Measurements from ENCODE around the gene PPIP5K2.

The PPIP5K2 gene

DNA sequence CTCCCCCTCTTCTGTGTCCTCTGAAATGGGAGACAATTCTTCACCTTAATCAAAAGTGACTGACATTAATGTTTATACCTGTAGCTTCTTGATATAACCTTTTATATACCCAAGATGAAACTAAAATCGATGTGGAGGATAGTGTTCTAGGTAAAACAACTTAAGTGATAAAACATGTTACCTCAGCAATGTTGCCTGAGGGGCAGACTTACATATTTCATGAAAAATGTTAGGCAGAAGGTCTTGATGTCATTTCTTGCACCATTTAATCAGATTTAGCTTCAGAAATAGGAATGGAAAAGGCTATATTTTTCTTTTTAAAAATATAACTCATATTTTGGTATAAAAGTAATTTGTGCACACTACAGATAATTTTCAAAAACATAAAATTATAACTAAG, 115.8 kb downstream of the PPIP5K2 start:
- H3K27ac ChIP-seq, result no peak overlapping the region
- ChIA-PET POLR2A (ENCODE audit: low non-redundant PET) (no interaction called here), CTCF (interaction anchor here (0.6 kb wide), 1 partner anchor 57 kb away, joined by 5 read pairs; no protein-coding TSS in a partner anchor)
- TF ChIP-seq, protein P1, sequence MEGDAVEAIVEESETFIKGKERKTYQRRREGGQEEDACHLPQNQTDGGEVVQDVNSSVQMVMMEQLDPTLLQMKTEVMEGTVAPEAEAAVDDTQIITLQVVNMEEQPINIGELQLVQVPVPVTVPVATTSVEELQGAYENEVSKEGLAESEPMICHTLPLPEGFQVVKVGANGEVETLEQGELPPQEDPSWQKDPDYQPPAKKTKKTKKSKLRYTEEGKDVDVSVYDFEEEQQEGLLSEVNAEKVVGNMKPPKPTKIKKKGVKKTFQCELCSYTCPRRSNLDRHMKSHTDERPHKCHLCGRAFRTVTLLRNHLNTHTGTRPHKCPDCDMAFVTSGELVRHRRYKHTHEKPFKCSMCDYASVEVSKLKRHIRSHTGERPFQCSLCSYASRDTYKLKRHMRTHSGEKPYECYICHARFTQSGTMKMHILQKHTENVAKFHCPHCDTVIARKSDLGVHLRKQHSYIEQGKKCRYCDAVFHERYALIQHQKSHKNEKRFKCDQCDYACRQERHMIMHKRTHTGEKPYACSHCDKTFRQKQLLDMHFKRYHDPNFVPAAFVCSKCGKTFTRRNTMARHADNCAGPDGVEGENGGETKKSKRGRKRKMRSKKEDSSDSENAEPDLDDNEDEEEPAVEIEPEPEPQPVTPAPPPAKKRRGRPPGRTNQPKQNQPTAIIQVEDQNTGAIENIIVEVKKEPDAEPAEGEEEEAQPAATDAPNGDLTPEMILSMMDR (conservative IDR thresholded peaks at IDR 0.05; ENCODE audit: low read depth), result no peak
- no peak for DNase-seq (ENCODE audit: low spot score)

DNA sequence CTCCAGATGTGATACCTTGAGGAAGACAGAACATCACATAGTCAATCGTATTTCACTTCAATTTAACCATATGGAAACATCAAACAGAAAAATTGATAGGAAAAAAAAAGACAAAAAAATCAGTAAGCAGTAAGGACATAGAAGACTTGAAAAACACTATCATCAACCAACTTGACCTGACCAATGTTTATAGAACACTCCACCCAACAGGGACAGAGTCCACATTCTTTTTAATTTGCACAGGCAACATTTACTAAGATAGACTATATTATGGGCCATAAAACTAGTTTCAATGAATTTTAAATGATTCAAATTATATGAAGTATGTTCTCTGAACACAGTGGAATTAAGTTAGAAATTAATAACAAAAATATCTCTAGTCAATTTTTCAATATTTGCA, 117.7 kb downstream of the PPIP5K2 start:
- no peak for DNase-seq (ENCODE audit: low spot score)
- no peak overlapping the region for H3K27ac ChIP-seq
- TF ChIP-seq, protein P1 (conservative IDR thresholded peaks at IDR 0.05; ENCODE audit: low read depth), result no peak
- ChIA-PET CTCF (interaction anchor here (0.7 kb wide), 1 partner anchor 244 kb away, joined by 3 read pairs; no protein-coding TSS in a partner anchor), POLR2A (ENCODE audit: low non-redundant PET) (no interaction called here)

DNA sequence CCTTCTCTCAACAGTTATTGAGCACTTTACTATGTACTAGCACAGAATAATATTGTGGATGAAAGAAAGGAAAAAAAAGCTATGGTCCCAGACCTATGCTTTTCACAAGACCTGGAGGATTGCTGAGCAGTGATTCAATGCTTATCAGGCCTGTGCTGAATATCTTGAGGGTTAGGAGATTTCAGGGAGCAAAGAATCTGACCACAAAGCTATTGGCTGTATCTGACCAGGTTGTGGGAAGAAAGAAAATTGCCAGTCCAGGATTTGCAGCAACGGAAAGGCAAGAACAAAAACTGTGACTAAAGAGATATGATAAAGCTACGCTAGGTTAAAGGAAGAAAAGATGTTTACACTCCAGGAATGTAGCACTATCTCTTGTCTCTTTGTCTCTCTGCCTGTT, 123.6 kb downstream of the PPIP5K2 start:
- ChIA-PET POLR2A (ENCODE audit: low non-redundant PET) (no interaction called here), CTCF (interaction anchor here (0.7 kb wide), 1 partner anchor 91 kb away, joined by 3 read pairs; no protein-coding TSS in a partner anchor)
- H3K27ac ChIP-seq, result no peak overlapping the region
- no peak for DNase-seq (ENCODE audit: low spot score)
- TF ChIP-seq, protein P1 (conservative IDR thresholded peaks at IDR 0.05; ENCODE audit: low read depth), result no peak

DNA sequence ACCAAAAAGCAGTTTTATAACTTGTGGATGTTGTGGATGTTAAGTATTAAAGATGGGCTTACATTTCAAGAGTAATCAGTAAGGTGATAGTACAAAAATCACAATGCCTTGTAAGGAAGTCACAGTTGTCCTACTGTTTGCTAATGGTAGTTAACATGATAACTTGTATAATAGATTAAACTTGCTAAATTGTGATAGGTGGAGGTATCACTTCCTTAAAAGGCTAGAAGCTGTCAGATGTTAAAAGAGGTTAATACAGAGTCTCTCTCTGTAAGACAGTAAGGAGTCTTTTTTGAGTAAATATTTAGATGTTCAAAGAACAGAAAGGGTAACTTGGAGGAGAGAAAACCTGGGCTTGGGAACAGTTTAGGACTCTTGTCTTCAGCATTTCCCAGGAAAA, 124.3 kb downstream of the PPIP5K2 start:
- H3K27ac ChIP-seq, result no peak overlapping the region
- ChIA-PET POLR2A (ENCODE audit: low non-redundant PET) (no interaction called here), CTCF (no interaction called here)
- no peak for DNase-seq (ENCODE audit: low spot score)
- TF ChIP-seq, protein P1 (conservative IDR thresholded peaks at IDR 0.05; ENCODE audit: low read depth), result no peak

DNA sequence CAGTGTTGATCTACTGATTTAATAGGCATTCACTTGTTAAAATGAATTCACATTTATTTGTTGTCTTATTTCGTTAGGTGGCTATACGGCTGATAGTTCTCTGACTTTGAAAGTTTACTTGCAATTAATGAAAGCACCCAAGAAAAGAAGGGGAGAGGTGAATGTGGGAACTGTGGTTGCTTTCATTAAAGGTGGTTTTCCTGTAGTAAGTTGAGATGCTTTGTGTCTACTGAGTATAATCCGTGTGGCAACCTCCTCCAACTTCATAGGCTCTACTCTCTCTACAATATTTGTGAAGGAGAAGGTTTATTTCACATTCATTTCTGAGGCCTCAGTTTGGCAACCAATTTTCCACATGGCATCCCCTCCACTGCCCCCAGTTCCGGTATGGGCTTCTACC, 125.7 kb downstream of the PPIP5K2 start:
- TF ChIP-seq, protein P1 (conservative IDR thresholded peaks at IDR 0.05; ENCODE audit: low read depth), result no peak
- ChIA-PET POLR2A (ENCODE audit: low non-redundant PET) (no interaction called here), CTCF (no interaction called here)
- DNase-seq (ENCODE audit: low spot score), result no peak
- H3K27ac ChIP-seq, result no peak overlapping the region

DNA sequence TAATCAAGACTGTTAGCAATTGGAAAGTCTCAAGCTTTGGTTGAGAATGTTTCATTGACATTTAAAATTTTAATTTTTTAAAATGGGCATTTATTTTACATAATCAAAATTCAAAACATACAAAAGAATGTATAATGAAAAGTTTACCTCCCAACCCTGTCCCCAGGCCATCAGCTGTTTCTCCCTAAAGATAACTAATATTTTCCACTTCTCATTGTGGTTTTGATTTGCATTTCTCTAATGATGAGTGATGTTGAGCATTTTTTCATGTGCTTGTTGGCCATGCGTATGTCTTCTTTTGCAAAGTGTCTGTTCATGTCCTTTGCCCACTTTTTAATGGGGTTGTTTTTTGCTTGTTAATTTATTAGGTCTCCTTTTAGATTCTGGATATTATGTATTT, 127.0 kb downstream of the PPIP5K2 start:
- H3K27ac ChIP-seq, result no peak overlapping the region
- ChIA-PET CTCF (no interaction called here), POLR2A (ENCODE audit: low non-redundant PET) (no interaction called here)
- no peak for DNase-seq (ENCODE audit: low spot score)
- TF ChIP-seq, protein P1 (conservative IDR thresholded peaks at IDR 0.05; ENCODE audit: low read depth), result no peak

DNA sequence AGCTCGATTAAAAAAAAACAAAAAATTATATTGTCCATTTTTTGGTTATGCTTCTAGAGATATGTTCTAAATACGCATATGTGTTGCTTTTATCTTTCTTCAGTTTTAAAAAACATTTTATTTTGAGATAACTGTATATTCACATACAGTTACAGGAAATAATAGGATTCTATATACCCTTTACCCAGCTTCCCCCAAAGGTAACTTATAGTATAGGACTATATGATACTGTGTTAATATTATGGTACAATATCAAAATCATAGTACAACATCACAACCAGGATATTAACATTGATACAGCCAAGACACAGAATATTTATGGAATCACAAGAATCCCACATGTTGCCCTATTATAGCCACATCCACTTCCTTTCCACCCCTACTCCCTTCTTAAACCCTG, 129.0 kb downstream of the PPIP5K2 start:
- H3K27ac ChIP-seq, result no peak overlapping the region
- DNase-seq (ENCODE audit: low spot score), result no peak
- TF ChIP-seq, protein P1 (conservative IDR thresholded peaks at IDR 0.05; ENCODE audit: low read depth), result no peak
- POLR2A ChIA-PET (ENCODE audit: low non-redundant PET), result no interaction called here
- CTCF ChIA-PET, result interaction anchor here (0.6 kb wide), 1 partner anchor 235 kb away, joined by 3 read pairs; no protein-coding TSS in a partner anchor

All from RWPE1 (cell line).